DMS53 (cell line): Measurements from ENCODE around the gene CREB5.

Experiments
- DNase-seq: peaks from one replicate; lab custom pipeline; 2025; lab: John Stamatoyannopoulos, UW

The CREB5 gene

DNA sequence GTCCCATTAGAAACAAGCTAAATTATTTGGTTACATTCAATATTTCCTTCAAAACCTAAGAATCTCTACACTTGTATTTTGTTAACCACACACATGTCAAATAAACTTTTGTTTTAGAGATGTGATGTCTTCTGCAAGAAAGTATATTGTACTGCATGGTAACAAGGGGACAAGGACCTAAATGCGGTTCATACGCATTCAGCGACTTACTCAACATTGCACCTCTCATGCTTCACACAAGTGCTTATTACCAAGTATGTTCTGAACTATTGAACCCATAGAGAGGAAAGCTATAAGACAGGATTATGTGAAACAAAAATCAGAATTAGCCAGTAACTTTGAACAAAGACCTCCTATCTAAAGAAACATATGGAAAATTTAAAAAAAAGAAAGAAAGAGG lies 68.3 kb downstream of the CREB5 start:
- no peak for DNase-seq

- no peak for DNase-seq
Measured at GRCh38 chr7:28481091-28481926, 69.0 kb downstream of the CREB5 start.

- DNase-seq: no peak
Measured at GRCh38 chr7:28483112-28483511, 70.8 kb downstream of the CREB5 start.

GRCh38 chr7:28483908-28484605 lies 71.7 kb downstream of the CREB5 start:
- no peak for DNase-seq

DNA sequence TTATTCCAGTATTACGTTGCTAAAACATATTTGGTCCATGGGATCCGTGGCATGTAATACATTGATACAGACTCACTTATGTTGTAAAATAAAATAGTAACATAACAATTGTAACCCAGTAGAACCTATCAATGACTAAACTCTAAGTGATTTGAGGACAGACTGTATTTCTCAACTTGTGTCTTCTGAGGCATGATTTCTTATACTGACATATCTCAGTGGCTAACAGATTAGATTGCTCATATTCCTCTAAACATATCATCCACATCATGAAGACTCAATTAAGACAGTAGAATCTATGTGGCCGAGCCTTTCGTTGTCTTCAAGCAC lies 72.3 kb downstream of the CREB5 start:
- DNase-seq: no peak

DNA sequence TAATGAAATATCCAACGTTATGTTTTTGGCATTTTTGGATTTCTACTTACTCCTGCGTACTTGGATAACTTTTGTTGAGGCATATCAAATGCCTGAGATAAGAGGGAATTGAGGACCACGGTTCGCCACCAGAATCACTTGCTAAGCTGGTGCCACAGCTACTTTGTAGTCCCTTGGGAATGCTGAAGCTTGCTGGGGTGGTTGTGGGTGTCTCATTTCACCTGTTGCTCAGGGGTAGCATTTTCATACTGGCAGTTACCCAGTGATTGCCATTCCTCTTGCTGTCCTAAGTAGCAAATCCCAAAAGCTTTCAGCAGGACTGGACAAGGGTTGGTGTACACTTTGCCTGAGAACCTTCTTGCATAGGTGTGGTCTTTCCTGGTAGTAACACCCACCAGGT lies 75.2 kb downstream of the CREB5 start:
- no peak for DNase-seq

GRCh38 chr7:28488061-28488791 lies 75.9 kb downstream of the CREB5 start:
- DNase-seq: peak; percentile 60

- DNase-seq: no peak
Measured at GRCh38 chr7:28490831-28491230, 78.5 kb downstream of the CREB5 start.

DNA sequence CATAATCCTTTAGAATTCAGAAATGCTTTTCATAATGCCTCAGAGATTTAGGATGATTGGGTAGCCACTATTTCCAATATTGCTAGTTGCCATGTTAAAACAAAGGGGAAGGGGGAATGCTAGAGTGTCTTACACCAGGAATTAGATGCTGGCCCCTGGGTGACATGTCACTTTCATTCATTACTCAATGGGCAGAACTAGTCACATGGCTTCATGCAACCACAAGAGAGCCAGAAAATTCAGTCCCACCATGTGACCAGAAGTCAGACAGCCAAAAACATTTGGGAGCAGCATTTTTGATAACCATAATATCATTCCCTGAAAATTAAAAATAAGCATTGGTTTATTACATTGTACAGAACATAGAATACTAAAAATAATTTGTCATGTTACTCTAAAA lies 81.2 kb downstream of the CREB5 start:
- DNase-seq: no peak

DNA sequence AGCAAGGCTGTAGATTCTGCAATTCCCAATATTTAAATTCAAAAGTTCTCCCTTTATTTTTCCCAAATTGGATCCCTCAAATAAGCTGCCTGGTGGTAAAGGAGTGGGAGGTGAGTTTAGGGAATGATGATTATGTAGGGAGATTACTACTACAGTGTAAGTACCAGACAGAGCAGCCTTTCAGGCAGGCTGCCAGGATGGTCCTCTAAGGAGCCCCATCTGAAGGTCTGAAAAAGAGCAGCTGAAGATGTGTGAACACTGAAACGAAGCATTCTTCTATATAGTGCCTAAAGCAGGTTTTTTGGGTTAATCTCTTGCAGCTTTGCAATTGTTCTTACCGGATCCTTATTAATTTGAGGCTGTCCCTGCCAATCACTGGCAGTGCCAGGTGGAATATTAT lies 84.7 kb downstream of the CREB5 start:
- no peak for DNase-seq

- DNase-seq: no peak
Measured at GRCh38 chr7:28498636-28499035, 86.3 kb downstream of the CREB5 start.

DNA sequence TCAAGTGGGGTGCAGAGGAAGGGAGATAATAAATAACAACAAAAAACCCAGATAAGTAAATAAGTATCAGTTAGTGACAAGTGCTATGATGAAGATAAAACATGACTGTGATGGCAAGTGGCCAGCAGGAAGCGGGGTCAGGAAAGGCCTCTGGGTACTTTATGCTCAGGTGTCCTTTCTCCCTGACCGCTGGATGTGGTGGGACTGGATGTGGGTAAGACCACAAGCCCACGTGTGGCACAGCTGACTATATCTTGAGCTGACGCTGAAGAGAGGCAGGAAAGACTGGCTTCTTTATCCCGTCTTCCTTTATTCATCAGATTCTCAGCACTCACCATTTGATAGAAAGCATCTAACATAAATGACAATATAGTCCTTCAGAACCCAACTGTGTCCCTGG lies 87.8 kb downstream of the CREB5 start:
- peak; percentile 41 for DNase-seq

GRCh38 chr7:28502408-28502807 lies 90.1 kb downstream of the CREB5 start:
- no peak for DNase-seq

DNA sequence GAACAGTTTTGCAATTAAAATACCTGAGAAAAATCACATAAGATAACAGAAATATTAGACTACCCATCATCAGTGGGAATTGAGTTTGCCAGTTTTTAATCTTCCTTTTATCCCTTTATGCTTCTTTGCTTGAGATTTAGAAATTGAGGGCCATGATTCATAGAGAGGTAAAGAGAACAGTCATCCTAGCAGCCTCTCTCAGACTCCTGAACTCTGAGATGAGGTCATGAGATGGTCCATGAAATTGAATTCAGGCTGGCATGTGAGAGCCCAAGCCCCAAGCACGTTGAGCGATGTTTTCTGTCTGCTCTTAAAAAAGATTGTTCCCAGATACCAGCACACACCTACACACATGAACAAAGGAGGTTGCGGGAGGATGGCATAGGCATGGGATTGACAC lies 91.1 kb downstream of the CREB5 start:
- no peak for DNase-seq

DNA sequence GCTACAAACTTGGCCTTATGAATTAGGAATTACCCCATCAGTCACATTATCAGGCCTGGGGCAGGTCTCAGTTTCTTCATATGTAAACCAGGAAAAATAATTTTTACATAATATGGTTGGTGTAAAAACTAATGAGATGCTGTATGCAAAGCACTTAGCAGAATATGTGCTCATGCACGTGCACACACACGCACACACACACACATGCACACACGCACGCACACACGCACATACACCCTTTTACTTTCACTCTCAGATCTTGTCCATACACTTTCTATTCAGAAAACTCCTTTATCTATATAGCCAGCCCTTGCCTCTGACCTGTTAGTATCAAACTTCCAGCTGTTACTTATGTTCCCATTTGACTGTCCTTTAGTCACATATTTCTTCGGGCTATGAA lies 92.7 kb downstream of the CREB5 start:
- no peak for DNase-seq

GRCh38 chr7:28505867-28506266 lies 93.5 kb downstream of the CREB5 start:
- DNase-seq: no peak

GRCh38 chr7:28507525-28508282 lies 95.4 kb downstream of the CREB5 start:
- no peak for DNase-seq

DNA sequence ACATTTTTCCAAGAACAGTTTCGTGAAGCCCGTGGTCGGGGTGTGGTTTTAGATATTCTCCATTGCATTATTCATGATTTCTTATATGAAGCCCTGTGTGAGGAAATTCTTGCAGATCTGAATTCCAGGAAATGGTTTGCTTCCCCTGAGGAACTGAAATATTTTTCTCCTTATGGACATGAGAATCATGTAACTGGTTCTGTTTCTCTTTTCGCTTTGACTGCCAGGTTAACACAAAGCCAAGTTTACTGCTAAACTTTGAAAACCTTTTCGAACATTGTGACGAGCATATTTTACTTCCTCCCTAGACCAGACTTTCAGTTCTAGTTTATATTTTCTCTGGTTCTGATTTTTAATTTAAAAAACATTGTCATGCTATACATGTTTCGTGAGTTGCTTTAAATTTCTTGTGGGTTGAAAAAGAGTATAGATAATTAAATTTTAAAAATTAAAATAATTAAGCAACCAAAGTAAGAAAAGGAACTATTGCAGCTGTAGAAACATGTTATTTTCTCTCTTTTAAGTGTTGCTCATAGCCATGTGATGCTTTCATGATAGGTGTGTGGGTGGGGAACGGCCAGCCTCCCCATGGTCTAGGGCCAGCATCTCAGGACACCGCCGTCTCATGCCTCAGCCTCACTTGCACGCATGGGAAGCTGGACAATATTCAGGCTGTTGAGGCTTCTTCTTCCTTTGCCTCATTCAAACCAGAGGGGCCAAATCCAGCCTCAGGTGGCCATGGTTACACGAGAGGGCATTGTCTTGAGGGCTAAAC lies 97.1 kb downstream of the CREB5 start:
- no peak for DNase-seq

DNA sequence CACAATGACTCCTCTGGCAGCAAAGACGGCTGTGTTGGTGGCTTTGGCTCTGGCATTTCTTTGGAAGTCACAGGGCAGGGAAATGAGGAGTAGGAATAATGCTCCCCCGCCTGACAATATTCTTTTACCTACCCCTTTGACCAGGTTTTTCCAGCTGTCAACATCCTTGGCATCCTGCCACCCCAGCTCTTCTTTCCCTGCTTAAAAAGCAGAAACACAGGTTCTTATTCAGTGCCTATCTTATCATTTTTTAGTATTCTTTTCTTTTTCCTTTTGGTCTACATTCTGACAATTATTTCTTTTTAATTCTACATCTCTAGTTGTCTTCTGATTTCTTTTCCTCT lies 97.7 kb downstream of the CREB5 start:
- DNase-seq: no peak

- no peak for DNase-seq
Measured at GRCh38 chr7:28512668-28513440, 100.5 kb downstream of the CREB5 start.
